Measurements from ENCODE around the gene PUM1.
A peak's percentile ranks its signal among the peaks of the same experiment; 100 is the strongest.

Gene PUM1

DNA sequence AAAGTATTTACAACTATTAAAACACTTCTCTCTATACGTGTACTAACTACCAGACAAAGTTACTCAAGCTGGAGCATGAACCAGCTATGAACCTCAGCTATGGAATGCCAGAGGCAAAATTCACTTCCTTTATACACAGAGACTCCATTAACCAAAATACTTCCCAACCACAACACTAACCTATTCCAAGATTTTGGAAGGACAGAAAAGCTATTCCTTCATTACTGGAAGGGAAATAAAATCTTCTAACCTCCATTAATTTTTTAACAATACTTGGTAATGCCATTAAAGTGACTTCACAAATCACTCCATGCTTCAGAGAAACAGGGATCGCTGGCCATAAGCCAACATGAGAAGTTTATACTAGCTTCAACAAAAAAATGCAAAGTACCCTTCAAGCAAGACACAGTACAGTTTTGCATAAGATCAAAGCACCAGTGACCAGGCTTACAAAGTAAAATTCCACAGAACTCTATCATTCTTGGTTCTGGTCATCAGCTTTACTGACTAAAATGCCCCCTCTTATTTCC is 58.0 kb downstream of the PUM1 start:
- ATAC-seq (replicated peaks) (no peak), DNase-seq (no peak)
- Mint-ChIP-seq H3K36me3 (ENCODE audit: insufficient read depth) (peaks cover 40% of the 10 kb centered on the region), H3K9me3 (no peaks in the 10 kb centered on the region), H3K27me3 (no peaks in the 10 kb centered on the region), H3K27ac (peak overlapping the region in 1 of 2 donors; percentile 76), H3K4me3 (no peak overlapping the region), H3K4me1 (ENCODE audit: low read depth in 2 of 2) (peaks cover 48 to 65% of the 10 kb centered on the region in 2 donors)

DNA sequence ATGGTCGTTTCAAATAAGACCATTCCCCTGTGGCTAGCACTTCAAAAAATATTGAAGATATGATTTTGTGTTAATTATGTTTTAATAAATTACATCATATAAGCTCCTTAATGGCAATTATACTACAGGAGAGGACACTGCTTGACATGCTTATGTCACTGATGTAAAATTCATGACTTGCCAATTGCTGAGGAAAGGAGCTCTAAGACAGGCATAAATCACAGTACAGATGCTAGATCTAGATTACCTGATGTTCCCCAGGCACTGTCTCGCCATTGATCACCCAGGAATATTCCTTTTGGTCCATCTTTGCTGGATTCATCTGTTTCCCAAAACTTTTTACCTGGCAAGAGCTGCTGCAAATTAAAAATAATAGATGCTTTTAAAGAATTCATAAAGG is 58.8 kb downstream of the PUM1 start:
- ATAC-seq (replicated peaks) (no peak), DNase-seq (no peak)
- no peaks in the 10 kb centered on the region for H3K27me3 Mint-ChIP-seq
- peak overlapping the region in 1 of 2 donors; percentile 19 for H3K27ac Mint-ChIP-seq
- H3K9me3 Mint-ChIP-seq = no peaks in the 10 kb centered on the region
- H3K4me3 Mint-ChIP-seq = no peak overlapping the region
- peaks cover 42% of the 10 kb centered on the region for H3K36me3 Mint-ChIP-seq (ENCODE audit: insufficient read depth)
- peaks cover 42 to 58% of the 10 kb centered on the region in 2 donors for H3K4me1 Mint-ChIP-seq (ENCODE audit: low read depth in 2 of 2)

DNA sequence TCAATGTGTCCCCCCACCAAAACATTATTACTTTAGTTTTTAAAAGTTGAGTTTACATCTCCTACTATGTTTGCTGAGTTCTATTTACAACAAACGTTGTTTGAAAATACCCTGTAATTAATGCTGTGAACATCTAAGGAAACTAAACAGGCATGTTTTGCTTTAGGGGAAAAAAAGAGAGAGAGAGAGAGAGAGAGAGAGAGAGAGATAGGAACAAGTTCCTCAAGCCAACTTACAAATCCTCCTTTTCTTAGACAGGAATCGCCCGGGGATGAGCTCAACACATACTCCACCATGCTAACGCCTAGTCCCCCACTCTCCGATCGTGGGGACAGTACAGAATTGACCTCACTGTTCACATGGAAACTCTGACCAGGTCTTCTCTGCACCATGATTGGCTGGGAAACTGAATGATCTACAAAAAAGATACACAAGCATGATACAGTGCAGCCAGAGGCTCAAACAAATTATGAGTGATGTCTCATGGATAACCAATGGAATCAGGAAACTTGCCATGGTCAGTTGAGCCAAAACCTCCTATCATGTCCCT is 59.8 kb downstream of the PUM1 start:
- no peak overlapping the region for H3K4me3 Mint-ChIP-seq
- no peaks in the 10 kb centered on the region for H3K27me3 Mint-ChIP-seq
- H3K4me1 Mint-ChIP-seq (ENCODE audit: low read depth in 2 of 2) = peaks cover 37 to 56% of the 10 kb centered on the region in 2 donors
- peak overlapping the region; percentile 3 to 75 for H3K27ac Mint-ChIP-seq
- no peak for DNase-seq
- H3K36me3 Mint-ChIP-seq (ENCODE audit: insufficient read depth) = peaks cover 49% of the 10 kb centered on the region
- H3K9me3 Mint-ChIP-seq = no peaks in the 10 kb centered on the region
- ATAC-seq (replicated peaks) = no peak

DNA sequence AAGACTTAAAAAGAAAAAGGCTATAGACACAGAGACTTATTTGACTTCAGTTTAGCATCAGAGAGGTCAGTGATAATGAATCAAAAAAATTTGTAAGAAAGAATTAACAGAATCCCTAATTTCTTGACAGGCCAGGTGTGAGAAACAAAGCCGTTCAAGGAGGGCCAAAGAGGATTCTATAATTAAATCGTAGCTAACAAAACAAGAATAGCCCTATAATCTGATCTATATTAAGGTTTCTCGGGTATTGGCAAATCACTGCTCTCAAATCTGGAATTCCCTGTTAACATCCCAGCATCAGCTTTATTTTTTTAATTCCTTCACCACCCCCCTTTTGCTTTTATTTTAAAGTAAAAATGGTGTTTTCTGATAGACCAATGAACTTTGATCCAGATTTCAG is 60.3 kb downstream of the PUM1 start:
- Mint-ChIP-seq H3K27ac (peak overlapping the region; percentile 3 to 75), H3K36me3 (ENCODE audit: insufficient read depth) (peaks cover 52% of the 10 kb centered on the region)
- no peak for ATAC-seq (replicated peaks)

DNA sequence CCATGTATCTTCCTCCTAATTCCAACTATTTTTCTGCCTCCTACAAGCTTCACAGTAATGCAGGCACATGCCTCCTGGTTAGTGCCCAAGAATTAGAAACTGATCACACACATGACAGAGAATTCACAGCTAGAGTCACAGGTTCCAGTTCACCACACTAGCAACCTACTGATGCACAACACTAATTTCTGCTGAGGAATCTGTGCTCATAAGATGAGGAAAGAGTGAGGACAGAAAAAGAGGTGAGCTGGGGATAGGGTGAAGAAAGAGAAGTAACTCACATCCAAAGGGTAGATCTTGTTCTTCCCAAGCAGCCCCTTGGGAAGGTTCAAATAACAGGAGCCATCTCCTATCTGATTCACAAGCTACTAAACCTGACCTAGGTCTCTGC is 61.3 kb downstream of the PUM1 start:
- ATAC-seq (replicated peaks) (no peak), DNase-seq (no peak)
- Mint-ChIP-seq H3K4me1 (ENCODE audit: low read depth in 2 of 2) (peaks cover 25 to 48% of the 10 kb centered on the region in 2 donors), H3K9me3 (no peaks in the 10 kb centered on the region), H3K27me3 (no peaks in the 10 kb centered on the region), H3K27ac (peak overlapping the region in 1 of 2 donors; percentile 9), H3K4me3 (no peak overlapping the region), H3K36me3 (ENCODE audit: insufficient read depth) (peaks cover 53% of the 10 kb centered on the region)

More for the DNA sequence above, 60.3 kb downstream of the PUM1 start:
- peaks cover 32 to 51% of the 10 kb centered on the region in 2 donors for H3K4me1 Mint-ChIP-seq (ENCODE audit: low read depth in 2 of 2)
- H3K4me3 Mint-ChIP-seq = no peak overlapping the region
- H3K27me3 Mint-ChIP-seq = no peaks in the 10 kb centered on the region
- H3K9me3 Mint-ChIP-seq = no peaks in the 10 kb centered on the region
- DNase-seq = no peak

DNA sequence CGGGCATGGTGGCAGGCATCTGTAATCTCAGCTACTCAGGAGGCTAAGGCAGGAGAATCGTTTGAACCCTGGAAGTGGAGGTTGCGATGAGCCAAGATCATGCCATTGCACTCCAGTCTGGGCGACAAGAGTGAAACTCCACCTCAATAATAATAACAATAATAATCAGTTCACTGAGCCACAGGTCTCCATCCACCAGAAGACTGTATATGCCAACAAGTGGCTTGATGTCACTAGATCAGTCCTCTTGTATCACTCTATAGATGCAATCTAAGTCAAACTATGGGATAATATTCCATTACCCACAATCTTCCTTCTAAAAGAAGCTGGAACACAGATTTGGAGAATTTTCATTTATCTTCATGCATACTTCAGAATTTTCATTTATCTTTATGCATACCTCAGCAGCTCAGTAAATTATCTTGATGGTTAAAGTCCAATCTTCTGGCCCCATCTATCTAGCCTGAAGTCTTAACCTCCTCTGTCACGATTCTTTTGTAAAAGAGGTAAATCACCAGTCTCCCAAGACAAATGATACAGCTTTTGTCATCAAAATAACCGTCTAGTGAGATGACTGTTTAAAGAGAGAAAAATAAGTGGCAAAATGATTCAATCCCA is 61.8 kb downstream of the PUM1 start:
- Mint-ChIP-seq H3K27me3 (no peaks in the 10 kb centered on the region), H3K9me3 (no peaks in the 10 kb centered on the region), H3K4me3 (no peak overlapping the region), H3K27ac (peak overlapping the region in 1 of 2 donors; percentile 9), H3K36me3 (ENCODE audit: insufficient read depth) (peaks cover 54% of the 10 kb centered on the region), H3K4me1 (ENCODE audit: low read depth in 2 of 2) (peaks cover 23 to 48% of the 10 kb centered on the region in 2 donors)
- ATAC-seq (replicated peaks) = no peak
- DNase-seq = no peak

DNA sequence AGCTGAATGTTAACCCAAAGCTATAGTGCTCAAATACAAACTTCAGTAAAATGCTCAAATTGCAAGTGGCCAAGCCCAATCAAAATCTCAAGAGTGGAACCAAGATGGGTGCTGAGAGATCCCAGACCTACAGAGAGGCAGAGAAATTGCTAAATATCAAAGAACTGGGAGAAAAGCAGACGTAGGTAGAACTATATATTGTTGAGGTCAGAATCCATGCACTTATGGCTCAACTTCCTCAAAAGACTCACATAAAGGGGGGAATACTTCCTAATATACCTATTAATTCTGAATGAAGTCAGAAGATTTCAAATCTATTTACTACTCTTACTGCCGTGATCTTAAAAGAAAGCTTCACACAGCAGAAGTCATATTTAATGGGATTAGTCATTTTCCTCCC is 65.2 kb downstream of the PUM1 start:
- H3K9me3 Mint-ChIP-seq = no peaks in the 10 kb centered on the region
- H3K27me3 Mint-ChIP-seq = no peaks in the 10 kb centered on the region
- H3K36me3 Mint-ChIP-seq (ENCODE audit: insufficient read depth) = peaks cover 61% of the 10 kb centered on the region
- H3K27ac Mint-ChIP-seq = no peak overlapping the region
- no peak for ATAC-seq (replicated peaks)
- H3K4me3 Mint-ChIP-seq = no peak overlapping the region
- peaks cover 15 to 42% of the 10 kb centered on the region in 2 donors for H3K4me1 Mint-ChIP-seq (ENCODE audit: low read depth in 2 of 2)
- DNase-seq = no peak

DNA sequence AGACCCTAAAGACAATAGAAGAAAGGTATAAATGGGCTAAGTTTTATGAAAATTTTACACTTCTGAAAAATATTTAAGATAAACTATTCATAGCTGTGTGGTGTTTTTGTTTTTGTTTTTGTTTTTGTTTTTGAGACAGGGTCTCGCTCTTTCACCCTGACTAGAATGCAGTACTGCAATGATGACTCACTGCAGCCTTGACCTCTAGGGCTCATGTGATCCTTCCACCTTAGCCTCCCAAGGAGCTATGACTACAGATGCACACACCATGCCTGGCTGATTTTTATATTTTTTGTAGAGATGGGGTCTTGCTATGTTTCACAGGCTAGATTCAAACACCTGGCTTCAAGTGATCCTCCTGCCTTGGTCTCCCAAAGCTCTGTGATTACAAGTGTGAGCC is 66.6 kb downstream of the PUM1 start:
- peaks cover 16 to 41% of the 10 kb centered on the region in 2 donors for H3K4me1 Mint-ChIP-seq (ENCODE audit: low read depth in 2 of 2)
- no peaks in the 10 kb centered on the region for H3K9me3 Mint-ChIP-seq
- H3K27ac Mint-ChIP-seq = peak overlapping the region; percentile 38 to 81
- H3K4me3 Mint-ChIP-seq = no peak overlapping the region
- no peaks in the 10 kb centered on the region for H3K27me3 Mint-ChIP-seq
- H3K36me3 Mint-ChIP-seq (ENCODE audit: insufficient read depth) = peaks cover 58% of the 10 kb centered on the region
- DNase-seq (no peak), ATAC-seq (replicated peaks) (no peak)

DNA sequence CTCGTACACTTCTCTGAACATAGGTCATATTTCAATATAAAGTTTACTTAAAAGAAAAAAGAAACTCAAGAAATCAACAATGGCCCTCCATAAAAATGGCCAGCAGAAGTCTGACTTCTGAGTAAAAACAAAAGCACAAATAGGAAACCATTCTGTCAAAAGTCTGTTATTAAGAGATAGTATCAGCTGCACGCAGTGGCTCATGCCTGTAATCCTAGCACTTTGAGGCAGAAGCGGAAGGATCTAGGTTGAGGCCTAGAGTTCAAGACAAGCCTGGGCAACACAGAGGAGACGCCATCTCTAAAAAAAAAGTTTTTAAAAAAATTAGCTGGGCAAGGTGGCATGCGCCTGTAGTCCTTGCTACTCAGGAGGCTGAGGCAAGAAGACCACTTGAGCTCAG is 67.3 kb downstream of the PUM1 start:
- ATAC-seq (replicated peaks) (no peak), DNase-seq (no peak)
- no peak overlapping the region for H3K4me3 Mint-ChIP-seq
- H3K27me3 Mint-ChIP-seq = no peaks in the 10 kb centered on the region
- H3K27ac Mint-ChIP-seq = peak overlapping the region; percentile 38 to 81
- H3K4me1 Mint-ChIP-seq (ENCODE audit: low read depth in 2 of 2) = peaks cover 14 to 41% of the 10 kb centered on the region in 2 donors
- H3K36me3 Mint-ChIP-seq (ENCODE audit: insufficient read depth) = peaks cover 57% of the 10 kb centered on the region
- no peaks in the 10 kb centered on the region for H3K9me3 Mint-ChIP-seq

DNA sequence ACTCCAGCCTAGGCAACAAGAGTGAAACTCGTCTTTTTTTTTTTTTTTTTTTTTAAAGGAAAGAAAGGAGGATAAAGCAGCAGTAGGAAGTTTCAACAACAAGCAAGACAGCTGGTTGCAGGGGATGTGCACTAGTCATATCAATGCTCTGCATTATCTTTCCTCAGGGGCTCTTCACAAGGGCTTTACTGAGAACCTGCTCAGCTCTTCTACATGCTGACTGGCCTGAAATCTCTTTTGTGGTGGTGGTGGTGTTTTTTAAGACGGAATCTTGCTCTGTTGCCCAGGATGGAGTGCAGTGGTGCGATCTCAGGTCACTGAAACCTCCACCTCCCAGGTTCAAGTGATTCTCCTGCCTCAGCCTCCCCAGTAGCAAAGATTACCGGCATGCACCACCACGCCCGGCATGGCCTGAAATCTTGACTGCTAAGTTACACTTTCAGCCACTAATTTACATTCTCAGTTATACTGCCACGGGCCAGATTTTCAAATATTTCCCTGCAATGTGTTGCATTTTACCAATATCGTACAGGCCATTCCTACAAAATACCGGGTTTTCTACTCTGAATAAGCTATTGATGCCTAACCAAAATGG is 68.0 kb downstream of the PUM1 start:
- ATAC-seq (replicated peaks) (no peak), DNase-seq (no peak)
- H3K27ac Mint-ChIP-seq = peak overlapping the region in 1 of 2 donors; percentile 38
- H3K4me3 Mint-ChIP-seq = no peak overlapping the region
- H3K36me3 Mint-ChIP-seq (ENCODE audit: insufficient read depth) = peaks cover 60% of the 10 kb centered on the region
- H3K27me3 Mint-ChIP-seq = no peaks in the 10 kb centered on the region
- no peaks in the 10 kb centered on the region for H3K9me3 Mint-ChIP-seq
- H3K4me1 Mint-ChIP-seq (ENCODE audit: low read depth in 2 of 2) = peaks cover 11 to 38% of the 10 kb centered on the region in 2 donors

DNA sequence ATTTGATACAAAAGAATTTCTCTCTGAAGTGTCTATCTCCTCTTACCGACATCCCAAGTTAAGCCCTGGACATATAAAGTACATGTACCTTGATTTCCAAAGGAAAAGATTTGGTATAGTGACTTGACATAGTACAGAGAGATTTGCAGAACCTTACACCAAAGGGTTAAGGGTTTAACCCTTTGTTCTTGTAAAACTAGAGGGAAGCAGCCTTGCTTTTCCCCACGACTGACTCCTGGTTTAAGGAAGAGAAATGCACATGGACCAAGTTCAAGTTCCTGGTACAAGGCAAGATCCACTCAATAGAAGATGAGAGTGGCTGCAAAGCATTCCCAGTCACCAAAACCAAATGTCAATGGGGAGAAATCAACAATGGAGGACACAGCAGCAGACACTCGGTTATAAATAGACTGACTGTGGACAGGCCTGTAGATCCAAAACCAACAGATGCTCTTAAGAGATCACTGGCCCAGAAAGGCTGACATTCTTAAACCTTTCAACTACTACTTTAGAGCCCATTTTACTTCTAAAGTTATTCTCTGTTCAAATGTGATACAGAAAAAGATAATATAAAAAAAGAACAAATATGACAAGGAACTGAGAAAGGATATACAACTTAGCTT is 69.4 kb downstream of the PUM1 start:
- peaks cover 9 to 39% of the 10 kb centered on the region in 2 donors for H3K4me1 Mint-ChIP-seq (ENCODE audit: low read depth in 2 of 2)
- H3K9me3 Mint-ChIP-seq = no peaks in the 10 kb centered on the region
- H3K4me3 Mint-ChIP-seq = no peak overlapping the region
- H3K27me3 Mint-ChIP-seq = no peaks in the 10 kb centered on the region
- ATAC-seq (replicated peaks) = no peak
- DNase-seq = no peak
- peaks cover 67% of the 10 kb centered on the region for H3K36me3 Mint-ChIP-seq (ENCODE audit: insufficient read depth)
- H3K27ac Mint-ChIP-seq = peak overlapping the region; percentile 18 to 75

DNA sequence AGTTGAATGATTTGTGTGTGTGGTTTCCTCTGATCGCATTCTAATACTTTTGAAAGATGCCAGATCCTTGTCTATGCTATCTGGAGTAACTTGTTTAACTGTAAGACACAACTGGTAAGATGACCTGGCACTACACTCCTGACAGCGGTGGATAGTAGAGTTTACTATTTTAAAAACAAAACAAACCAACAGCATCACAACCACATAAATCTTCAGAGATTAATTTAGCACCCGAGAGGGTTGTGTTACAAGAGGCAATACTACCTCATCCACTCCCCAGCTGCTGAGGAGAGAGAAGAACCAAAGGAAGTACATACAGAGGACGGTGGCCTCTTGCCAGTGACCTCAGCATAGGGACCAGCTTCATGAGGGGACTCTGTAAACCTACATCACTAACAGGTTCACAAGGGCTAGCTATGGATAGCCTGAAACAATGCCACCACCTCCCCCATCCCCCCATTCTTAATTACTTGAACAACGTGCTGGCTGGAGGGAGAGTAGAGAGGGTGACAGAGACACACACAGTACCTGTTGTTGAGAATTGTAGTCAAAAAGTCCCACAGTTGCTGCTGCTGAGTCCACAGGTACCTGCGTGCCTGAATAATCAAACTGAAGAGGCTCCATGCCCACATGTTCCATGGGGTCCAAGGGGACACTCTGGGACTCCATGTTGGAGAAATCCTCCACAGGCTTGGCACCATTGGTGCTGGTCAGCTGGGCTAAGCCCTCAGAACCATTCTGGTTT is 73.5 kb downstream of the PUM1 start:
- Mint-ChIP-seq H3K4me1 (ENCODE audit: low read depth in 2 of 2) (peaks cover 33 to 57% of the 10 kb centered on the region in 2 donors), H3K9me3 (no peaks in the 10 kb centered on the region), H3K4me3 (no peak overlapping the region), H3K36me3 (ENCODE audit: insufficient read depth) (peaks cover 62% of the 10 kb centered on the region), H3K27me3 (no peaks in the 10 kb centered on the region), H3K27ac (no peak overlapping the region)
- DNase-seq (no peak), ATAC-seq (replicated peaks) (no peak)

DNA sequence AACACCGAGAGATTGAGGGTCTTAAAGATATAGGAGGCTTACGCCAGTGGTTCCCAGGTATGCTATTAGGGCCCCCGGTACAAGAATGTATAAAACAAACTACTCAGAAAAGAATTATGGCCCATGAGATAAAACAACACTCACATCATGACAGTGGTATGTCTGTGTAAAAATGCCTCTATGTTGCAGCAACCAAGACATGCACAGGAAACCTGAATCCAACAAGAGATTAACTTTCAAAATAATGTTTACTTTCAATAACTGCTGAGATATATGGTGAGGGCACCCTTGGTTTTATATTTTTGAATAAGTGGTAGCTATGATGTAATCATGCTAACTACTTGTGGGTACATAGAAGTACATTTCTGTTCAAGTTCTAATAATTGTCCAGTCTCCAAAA is 74.9 kb downstream of the PUM1 start:
- DNase-seq (no peak), ATAC-seq (replicated peaks) (no peak)
- Mint-ChIP-seq H3K4me1 (ENCODE audit: low read depth in 2 of 2) (peaks cover 30 to 51% of the 10 kb centered on the region in 2 donors), H3K27me3 (no peaks in the 10 kb centered on the region), H3K4me3 (no peak overlapping the region), H3K27ac (peak overlapping the region in 1 of 2 donors; percentile 54), H3K36me3 (ENCODE audit: insufficient read depth) (peaks cover 60% of the 10 kb centered on the region), H3K9me3 (no peaks in the 10 kb centered on the region)
